Right lobe of liver (tissue), 6 donors: Measurements from ENCODE around the gene ARFGAP3. TPM values are rescaled to one million over a fixed set of nuclear protein-coding genes. Genes with fewer than 3 reads are reported as not detected.

ENCODE experiments used
- ATAC-seq, 4 donors: fragments of 200-7000 bp; cut with Tn5 transposase; one replicate each; pipeline ENCODE4 v1.9.1; 2020; ENCODE audit warnings: mild to moderate bottlenecking in 4 of 4, moderate library complexity in 4 of 4
- DNase-seq, 3 donors: peaks; one replicate each; pipeline ENCODE4 v3.0.0-alpha.2; 2020
- H3K27ac ChIP-seq, 3 donors: fragments of 200-600 bp; one replicate each; pipeline ENCODE4 v1.8.0; 2022
- H3K27me3 ChIP-seq, 2 donors: fragments of 200-600 bp; one replicate each; pipeline ENCODE4 v1.8.0; 2022
- H3K36me3 ChIP-seq, 4 donors: fragments of 200-600 bp; sonication (generic) in 1 of 4; one replicate each; pipeline versions ENCODE4 v1.5.1 to v1.8.0; 2017 to 2022; ENCODE audit warnings: control low read depth in 1 of 4
- H3K4me1 ChIP-seq, 4 donors: fragments of 200-600 bp; sonication (generic) in 1 of 4; one replicate each; pipeline versions ENCODE4 v1.5.1 to v1.8.0; 2017 to 2022; ENCODE audit warnings: control low read depth in 1 of 4
- H3K4me3 ChIP-seq, 3 donors: fragments of 200-600 bp; one replicate each; pipeline ENCODE4 v1.8.0; 2022
- H3K9me3 ChIP-seq, 4 donors: fragments of 200-600 bp; sonication (generic) in 1 of 4; one replicate each; pipeline versions ENCODE4 v1.5.1 to v1.8.0; 2017 to 2022; ENCODE audit warnings: control low read depth in 1 of 4
- POLR2A ChIP-seq: fragments of 450-650 bp; IDR thresholded peaks from one replicate; pipeline ENCODE4 v1.6.1; 2017; ENCODE audit warnings: antibody characterized with exemption, mild to moderate bottlenecking
- WGBS: methylation state at CpG from one replicate; pipeline ENCODE4 v1.1.6; 2018; ENCODE audit warnings: low coverage, low lambda C conversion rate; ENCODE audit not compliant: insufficient coverage; ENCODE audit errors: missing lambda C conversion rate; 5-methylcytosine and 5-hydroxymethylcytosine counted together
- intact Hi-C, 2 donors: fragments of 100-400 bp; cut with DNase I; formaldehyde crosslinking; loops; one replicate each; pipeline versions ENCODE4 v1.11.2 to v1.14.1; 2022
- total RNA-seq, 6 experiments: library from RNA; depleted of rRNA in 2 of 6; stranded (reverse); fragments of >200 nt in 2 of 6; fragmentation: NEBNext Ultra II Directional in 3 of 6; extraction: Animal tissue kit (Norgen Biotek cat#: 25700) in 3 of 6; gene quantifications; one replicate each; pipeline versions ENCODE4 v1.1.0 to v1.2.4, GENCODE V29; 2016 to 2023
- TF ChIP-seq, protein P1 (sequence below), 4 donors: fragments of 200-600 bp in 3 of 4; fragments of 450-650 bp in 1 of 4; IDR thresholded peaks; one replicate each; pipeline versions ENCODE4 v1.5.1 to v1.8.0; 2016 to 2022; ENCODE audit warnings: antibody characterized with exemption in 4 of 4, mild to moderate bottlenecking in 2 of 4
- donor health status: DM: no; HTN: yes; CAD: no.
- donor health status: DM: no; HTN: no; CAD: no.
- donor health status: DM: no; HTN: no; CAD: no.
- donor health status: DM: no; HTN: yes; CAD: no.
- donor health status: DM: no; HTN: yes; CAD: no.

Gene ARFGAP3
- total RNA-seq, 6 experiments from 2014 or later, result 19.8 to 48.4 (median 30.4) TPM

DNA sequence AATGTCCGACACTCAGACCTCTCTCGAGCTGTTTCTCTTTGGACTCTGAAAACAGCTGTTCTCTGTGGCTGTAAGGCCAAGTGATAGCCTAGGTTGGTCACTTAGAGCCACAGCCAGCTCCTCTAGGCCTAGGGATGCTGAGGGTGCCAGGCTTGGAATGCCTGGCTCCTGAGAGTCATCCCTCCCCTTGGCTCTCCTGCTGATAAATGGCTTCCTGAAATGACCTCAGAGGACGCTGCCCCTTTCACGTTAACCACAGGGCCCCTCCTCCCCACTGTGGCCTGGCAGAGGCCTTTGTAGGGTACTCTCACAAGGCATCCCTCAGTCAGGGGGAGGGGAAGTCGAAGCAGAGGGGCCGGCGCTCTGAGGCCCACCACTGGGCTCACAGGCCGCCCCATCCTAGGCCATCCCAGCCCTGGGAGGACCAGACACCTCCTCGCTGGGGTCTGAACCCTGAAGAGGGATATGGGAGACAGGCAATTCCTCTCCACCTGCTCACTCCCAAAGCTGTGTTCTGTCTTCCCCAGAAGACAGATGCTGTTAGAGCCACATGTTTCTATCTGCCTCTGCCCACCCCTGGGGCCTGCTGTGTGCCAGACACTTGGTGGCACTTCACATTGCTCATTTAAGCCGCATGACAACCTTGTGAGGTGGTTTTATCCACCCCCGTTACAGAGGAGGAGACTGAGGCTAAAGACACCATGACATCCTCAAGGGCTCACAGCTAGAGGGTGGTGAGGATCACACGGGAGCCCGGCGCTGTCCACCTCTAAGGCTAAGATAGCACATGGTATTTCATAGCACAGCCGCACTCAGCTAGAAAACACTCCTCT lies 50.9 kb downstream of the ARFGAP3 start:
- H3K27me3 ChIP-seq, result no peaks in the 10 kb centered on the region
- ATAC-seq (peak in 1 of 4 donors; percentile 17), DNase-seq (no peak)
- H3K4me3 ChIP-seq, result no peak overlapping the region
- 100% methylated on average over 4 of the region's 15 CpGs for WGBS
- H3K27ac ChIP-seq, result peak overlapping the region; percentile 60 to 74 (median 64)
- H3K9me3 ChIP-seq, result no peaks in the 10 kb centered on the region
- peaks cover 0 to 35% (median 13%) of the 10 kb centered on the region in 4 donors for H3K36me3 ChIP-seq
- no peak for TF ChIP-seq POLR2A
- TF ChIP-seq, protein P1, sequence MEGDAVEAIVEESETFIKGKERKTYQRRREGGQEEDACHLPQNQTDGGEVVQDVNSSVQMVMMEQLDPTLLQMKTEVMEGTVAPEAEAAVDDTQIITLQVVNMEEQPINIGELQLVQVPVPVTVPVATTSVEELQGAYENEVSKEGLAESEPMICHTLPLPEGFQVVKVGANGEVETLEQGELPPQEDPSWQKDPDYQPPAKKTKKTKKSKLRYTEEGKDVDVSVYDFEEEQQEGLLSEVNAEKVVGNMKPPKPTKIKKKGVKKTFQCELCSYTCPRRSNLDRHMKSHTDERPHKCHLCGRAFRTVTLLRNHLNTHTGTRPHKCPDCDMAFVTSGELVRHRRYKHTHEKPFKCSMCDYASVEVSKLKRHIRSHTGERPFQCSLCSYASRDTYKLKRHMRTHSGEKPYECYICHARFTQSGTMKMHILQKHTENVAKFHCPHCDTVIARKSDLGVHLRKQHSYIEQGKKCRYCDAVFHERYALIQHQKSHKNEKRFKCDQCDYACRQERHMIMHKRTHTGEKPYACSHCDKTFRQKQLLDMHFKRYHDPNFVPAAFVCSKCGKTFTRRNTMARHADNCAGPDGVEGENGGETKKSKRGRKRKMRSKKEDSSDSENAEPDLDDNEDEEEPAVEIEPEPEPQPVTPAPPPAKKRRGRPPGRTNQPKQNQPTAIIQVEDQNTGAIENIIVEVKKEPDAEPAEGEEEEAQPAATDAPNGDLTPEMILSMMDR (IDR thresholded peaks at IDR 0.05), result no peak
- intact Hi-C loops, result no loop called here
- H3K4me1 ChIP-seq, result peaks cover 0 to 58% (median 17%) of the 10 kb centered on the region in 4 donors

DNA sequence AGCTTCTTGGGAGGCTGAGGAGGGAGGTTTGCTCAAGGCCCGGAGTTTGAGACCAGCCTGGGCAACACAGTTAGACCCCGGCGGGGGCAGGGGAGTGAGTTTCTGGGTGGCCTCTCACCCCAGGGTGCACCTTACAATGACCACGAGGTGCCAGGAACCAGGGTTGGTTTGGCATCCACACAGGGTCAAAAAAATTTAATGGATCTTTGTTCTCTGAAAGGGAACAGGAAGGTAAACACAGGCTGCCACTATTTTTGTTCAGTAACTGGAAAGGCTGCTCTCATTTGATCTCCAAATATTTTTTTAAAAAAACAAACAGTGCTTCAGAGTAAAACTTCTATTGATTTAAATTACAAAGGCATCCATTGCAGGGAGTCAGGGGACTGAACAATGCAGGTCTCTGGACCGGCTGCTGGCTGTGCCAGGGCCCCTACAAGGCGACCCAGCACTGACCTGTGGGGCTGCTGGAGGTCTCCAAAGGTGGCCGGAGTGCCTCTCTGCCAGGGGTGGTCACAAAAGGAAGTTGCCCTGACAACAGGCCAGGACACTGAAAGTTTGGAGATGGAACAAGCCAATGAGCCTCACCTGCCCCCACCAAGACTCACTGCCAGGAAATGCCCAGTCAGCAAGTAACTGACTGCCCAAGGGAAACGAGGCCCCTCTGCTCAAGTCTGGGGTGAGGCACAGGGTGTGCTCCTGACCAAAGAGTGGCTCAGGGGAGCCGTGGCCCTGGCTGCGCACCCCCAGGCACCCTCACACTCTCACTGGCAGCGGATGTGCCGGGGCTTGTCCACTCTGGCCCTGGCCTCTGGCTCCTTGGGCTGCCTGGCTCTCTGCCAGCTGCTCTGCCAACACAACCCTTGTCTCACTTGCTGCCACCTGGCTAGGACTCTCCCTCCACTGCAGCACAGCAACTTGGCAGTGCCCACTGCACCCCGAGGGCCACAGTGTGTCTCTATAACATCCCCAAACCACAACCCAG lies 51.8 kb downstream of the ARFGAP3 start:
- H3K4me1 ChIP-seq, result peaks cover 0 to 67% (median 17%) of the 10 kb centered on the region in 4 donors
- H3K9me3 ChIP-seq, result no peaks in the 10 kb centered on the region
- peak overlapping the region; percentile 60 to 74 (median 64) for H3K27ac ChIP-seq
- intact Hi-C loops, result no loop called here
- H3K27me3 ChIP-seq, result no peaks in the 10 kb centered on the region
- WGBS, result 26% methylated on average over 7 of the region's 13 CpGs
- TF ChIP-seq, protein P1 (IDR thresholded peaks at IDR 0.05), result no peak
- no peak for TF ChIP-seq POLR2A
- peak; percentile 79 to 92 (median 89) for DNase-seq
- ATAC-seq, result peak; percentile 58 to 79 (median 74)
- H3K4me3 ChIP-seq, result no peak overlapping the region
- peaks cover 0 to 27% (median 10%) of the 10 kb centered on the region in 4 donors for H3K36me3 ChIP-seq

DNA sequence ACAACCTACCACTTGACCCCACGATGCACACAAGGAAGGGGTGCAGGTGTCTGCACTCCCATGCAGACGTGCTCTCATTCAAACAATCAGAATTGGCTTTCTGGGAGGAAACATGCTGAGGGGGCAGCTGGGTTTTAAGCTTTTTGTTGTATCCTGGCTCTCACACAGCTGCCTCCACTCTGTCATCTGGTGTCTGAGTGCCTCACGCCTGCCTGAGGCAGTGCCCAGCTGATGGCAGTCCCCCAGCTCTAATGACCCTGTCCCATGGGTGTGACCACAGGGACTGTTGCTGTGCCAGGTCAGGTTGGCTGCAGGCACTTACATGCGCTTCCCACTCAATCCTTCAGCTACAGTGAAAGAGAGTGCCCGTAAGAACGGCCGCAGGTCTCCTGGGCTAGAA lies 53.7 kb downstream of the ARFGAP3 start:
- peak in 2 of 3 donors; percentile 58 to 87 for DNase-seq
- Histone ChIP-seq H3K27me3 (no peaks in the 10 kb centered on the region), H3K4me3 (no peak overlapping the region), H3K36me3 (peaks cover 0 to 20% (median 7%) of the 10 kb centered on the region in 4 donors), H3K27ac (peak overlapping the region in 1 of 3 donors; percentile 74), H3K9me3 (no peaks in the 10 kb centered on the region), H3K4me1 (peaks cover 0 to 66% (median 17%) of the 10 kb centered on the region in 4 donors)
- WGBS, result 37% methylated on average over 4 of the region's 7 CpGs
- intact Hi-C loops, result no loop called here
- ATAC-seq, result peak; percentile 17 to 52 (median 34)
- no peak for TF ChIP-seq POLR2A
- TF ChIP-seq, protein P1 (IDR thresholded peaks at IDR 0.05), result no peak

DNA sequence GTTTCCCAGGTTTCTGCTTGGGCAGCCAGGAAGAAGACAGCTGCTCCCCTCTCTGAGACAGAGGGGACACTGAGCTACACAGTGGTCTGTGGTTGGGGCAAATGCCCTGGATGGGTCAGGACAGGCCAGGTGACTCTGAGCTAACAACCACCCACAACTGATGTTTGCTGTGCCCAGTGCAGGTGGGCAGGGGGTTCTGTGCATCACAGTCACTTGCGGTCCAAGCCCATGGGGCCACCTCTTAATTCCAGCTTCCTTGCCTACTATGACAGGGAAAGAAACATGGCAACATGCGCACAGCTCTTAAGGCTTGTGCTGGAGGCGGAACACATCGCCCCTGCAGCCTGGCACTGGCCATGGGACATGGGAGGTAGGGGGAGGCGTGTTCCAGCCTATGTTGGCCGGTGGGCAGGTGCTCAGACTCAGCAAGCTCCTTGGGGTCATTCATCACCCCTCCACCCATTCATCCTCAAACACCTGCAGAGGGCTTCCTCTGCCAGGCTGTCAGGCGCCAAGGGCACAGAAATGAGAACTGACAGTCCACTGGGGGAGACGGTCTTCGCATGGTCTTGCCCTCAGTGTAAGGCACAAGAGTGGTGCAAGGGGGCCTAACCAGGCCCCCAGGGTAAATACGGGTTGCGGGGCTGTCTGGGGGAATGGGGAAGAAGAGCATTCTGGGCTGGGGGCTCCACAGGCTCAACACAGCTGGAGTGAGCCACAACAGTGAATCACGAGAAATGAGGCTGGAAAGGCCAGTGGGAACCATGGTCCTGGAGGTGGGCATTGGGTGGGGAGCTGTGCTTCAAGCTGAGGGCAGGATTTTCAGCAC lies 55.6 kb downstream of the ARFGAP3 start:
- no peak for TF ChIP-seq POLR2A
- TF ChIP-seq, protein P1 (IDR thresholded peaks at IDR 0.05), result peak in 1 of 4 donors; percentile 1
- WGBS, result 100% methylated on average over 1 of the region's 12 CpGs
- H3K27ac ChIP-seq, result peak overlapping the region in 2 of 3 donors; percentile 11 to 74
- H3K9me3 ChIP-seq, result no peaks in the 10 kb centered on the region
- no peak for ATAC-seq
- H3K36me3 ChIP-seq, result peaks cover 0 to 15% (median 7%) of the 10 kb centered on the region in 4 donors
- peaks cover 0 to 55% (median 11%) of the 10 kb centered on the region in 4 donors for H3K4me1 ChIP-seq
- intact Hi-C loops, result no loop called here
- no peaks in the 10 kb centered on the region for H3K27me3 ChIP-seq
- H3K4me3 ChIP-seq, result no peak overlapping the region
- DNase-seq, result no peak
